ENCODE data around the gene SSTR5.

The SSTR5 gene

GRCh38 chr16:1045993-1046911 lies 26.3 kb upstream of the SSTR5 start:
- no peak for DNase-seq
- H3K4me1 Mint-ChIP-seq: no peaks in the 10 kb centered on the region
- H3K27me3 Mint-ChIP-seq: no peaks in the 10 kb centered on the region
- H3K27ac Mint-ChIP-seq: no peak overlapping the region
- H3K9me3 Mint-ChIP-seq: peaks cover 7% of the 10 kb centered on the region
- H3K36me3 Mint-ChIP-seq: no peaks in the 10 kb centered on the region
- H3K4me3 Mint-ChIP-seq: no peak overlapping the region
- CTCF ChIA-PET: interaction anchor here (0.6 kb wide), 1 partner anchor 11 kb away, joined by 3 read pairs; no protein-coding TSS in a partner anchor

GRCh38 chr16:1047123-1047522 lies 25.4 kb upstream of the SSTR5 start:
- no peak overlapping the region for H3K27ac Mint-ChIP-seq
- no peaks in the 10 kb centered on the region for H3K27me3 Mint-ChIP-seq
- CTCF ChIA-PET: interaction anchor here (1.9 kb wide), 1 partner anchor 10 kb away, joined by 5 read pairs; no protein-coding TSS in a partner anchor
- DNase-seq: no peak
- no peaks in the 10 kb centered on the region for H3K36me3 Mint-ChIP-seq
- no peaks in the 10 kb centered on the region for H3K4me1 Mint-ChIP-seq
- no peak overlapping the region for H3K4me3 Mint-ChIP-seq
- peaks cover 4% of the 10 kb centered on the region for H3K9me3 Mint-ChIP-seq

- CTCF ChIA-PET: interaction anchor here (1.9 kb wide), 1 partner anchor 9 kb away, joined by 5 read pairs; no protein-coding TSS in a partner anchor
- DNase-seq: no peak
- Mint-ChIP-seq H3K27ac (no peak overlapping the region), H3K36me3 (no peaks in the 10 kb centered on the region), H3K9me3 (no peaks in the 10 kb centered on the region), H3K4me3 (no peak overlapping the region), H3K27me3 (no peaks in the 10 kb centered on the region), H3K4me1 (no peaks in the 10 kb centered on the region)
Observed at GRCh38 chr16:1047801-1048200, 24.7 kb upstream of the SSTR5 start.

GRCh38 chr16:1048442-1049112 lies 24.0 kb upstream of the SSTR5 start:
- peak; percentile 33 for DNase-seq
- Mint-ChIP-seq H3K27me3 (no peaks in the 10 kb centered on the region), H3K36me3 (no peaks in the 10 kb centered on the region), H3K9me3 (no peaks in the 10 kb centered on the region), H3K4me1 (no peaks in the 10 kb centered on the region), H3K27ac (no peak overlapping the region), H3K4me3 (no peak overlapping the region)
- CTCF ChIA-PET: interaction anchor here (1.9 kb wide), 1 partner anchor 9 kb away, joined by 5 read pairs; no protein-coding TSS in a partner anchor

GRCh38 chr16:1049113-1049975 lies 23.2 kb upstream of the SSTR5 start:
- DNase-seq: no peak
- Mint-ChIP-seq H3K36me3 (no peaks in the 10 kb centered on the region), H3K27me3 (no peaks in the 10 kb centered on the region), H3K9me3 (no peaks in the 10 kb centered on the region), H3K27ac (no peak overlapping the region), H3K4me1 (no peaks in the 10 kb centered on the region), H3K4me3 (no peak overlapping the region)
- CTCF ChIA-PET: interaction anchor here (1.9 kb wide), 1 partner anchor 8 kb away, joined by 5 read pairs; no protein-coding TSS in a partner anchor

GRCh38 chr16:1049976-1050247 lies 22.6 kb upstream of the SSTR5 start:
- CTCF ChIA-PET: no interaction called here
- H3K27ac Mint-ChIP-seq: no peak overlapping the region
- H3K36me3 Mint-ChIP-seq: no peaks in the 10 kb centered on the region
- H3K4me3 Mint-ChIP-seq: no peak overlapping the region
- H3K27me3 Mint-ChIP-seq: no peaks in the 10 kb centered on the region
- H3K4me1 Mint-ChIP-seq: no peaks in the 10 kb centered on the region
- no peak for DNase-seq
- no peaks in the 10 kb centered on the region for H3K9me3 Mint-ChIP-seq

- Mint-ChIP-seq H3K36me3 (no peaks in the 10 kb centered on the region), H3K4me1 (no peaks in the 10 kb centered on the region)
- CTCF ChIA-PET: interaction anchor here (0.5 kb wide), 1 partner anchor 9 kb away, joined by 3 read pairs; no protein-coding TSS in a partner anchor
Observed at GRCh38 chr16:1050516-1050915, 22.0 kb upstream of the SSTR5 start.

GRCh38 chr16:1050921-1051320 lies 21.6 kb upstream of the SSTR5 start:
- no peaks in the 10 kb centered on the region for H3K27me3 Mint-ChIP-seq
- CTCF ChIA-PET: interaction anchor here (0.5 kb wide), 1 partner anchor 8 kb away, joined by 3 read pairs; no protein-coding TSS in a partner anchor
- H3K27ac Mint-ChIP-seq: no peak overlapping the region
- H3K9me3 Mint-ChIP-seq: no peaks in the 10 kb centered on the region
- no peak for DNase-seq
- no peaks in the 10 kb centered on the region for H3K4me1 Mint-ChIP-seq
- H3K36me3 Mint-ChIP-seq: no peaks in the 10 kb centered on the region
- no peak overlapping the region for H3K4me3 Mint-ChIP-seq

More at GRCh38 chr16:1050516-1050915, 22.0 kb upstream of the SSTR5 start:
- no peaks in the 10 kb centered on the region for H3K27me3 Mint-ChIP-seq
- no peaks in the 10 kb centered on the region for H3K9me3 Mint-ChIP-seq
- no peak for DNase-seq
- no peak overlapping the region for H3K27ac Mint-ChIP-seq
- no peak overlapping the region for H3K4me3 Mint-ChIP-seq

GRCh38 chr16:1051446-1051845 lies 21.1 kb upstream of the SSTR5 start:
- CTCF ChIA-PET: no interaction called here
- no peaks in the 10 kb centered on the region for H3K36me3 Mint-ChIP-seq
- no peak for DNase-seq
- H3K4me3 Mint-ChIP-seq: no peak overlapping the region
- no peaks in the 10 kb centered on the region for H3K4me1 Mint-ChIP-seq
- H3K9me3 Mint-ChIP-seq: no peaks in the 10 kb centered on the region
- no peak overlapping the region for H3K27ac Mint-ChIP-seq
- no peaks in the 10 kb centered on the region for H3K27me3 Mint-ChIP-seq

GRCh38 chr16:1052721-1053120 lies 19.8 kb upstream of the SSTR5 start:
- H3K4me1 Mint-ChIP-seq: no peaks in the 10 kb centered on the region
- CTCF ChIA-PET: no interaction called here
- H3K9me3 Mint-ChIP-seq: no peaks in the 10 kb centered on the region
- no peak overlapping the region for H3K4me3 Mint-ChIP-seq
- no peak for DNase-seq
- H3K27ac Mint-ChIP-seq: no peak overlapping the region
- H3K27me3 Mint-ChIP-seq: peaks cover 5% of the 10 kb centered on the region
- no peaks in the 10 kb centered on the region for H3K36me3 Mint-ChIP-seq

- H3K9me3 Mint-ChIP-seq: no peaks in the 10 kb centered on the region
- no peak overlapping the region for H3K27ac Mint-ChIP-seq
- H3K36me3 Mint-ChIP-seq: no peaks in the 10 kb centered on the region
- no peaks in the 10 kb centered on the region for H3K4me1 Mint-ChIP-seq
- DNase-seq: no peak
- no peak overlapping the region for H3K4me3 Mint-ChIP-seq
- CTCF ChIA-PET: no interaction called here
- peaks cover 5% of the 10 kb centered on the region for H3K27me3 Mint-ChIP-seq
Observed at GRCh38 chr16:1053121-1053521, 19.4 kb upstream of the SSTR5 start.

GRCh38 chr16:1053700-1054368 lies 18.7 kb upstream of the SSTR5 start:
- no peak overlapping the region for H3K4me3 Mint-ChIP-seq
- no peaks in the 10 kb centered on the region for H3K4me1 Mint-ChIP-seq
- CTCF ChIA-PET: no interaction called here
- H3K9me3 Mint-ChIP-seq: no peaks in the 10 kb centered on the region
- peaks cover 5% of the 10 kb centered on the region for H3K27me3 Mint-ChIP-seq
- DNase-seq: no peak
- H3K36me3 Mint-ChIP-seq: no peaks in the 10 kb centered on the region
- no peak overlapping the region for H3K27ac Mint-ChIP-seq

GRCh38 chr16:1054660-1055556 lies 17.6 kb upstream of the SSTR5 start:
- CTCF ChIA-PET: no interaction called here
- Mint-ChIP-seq H3K27ac (no peak overlapping the region), H3K9me3 (peaks cover 5% of the 10 kb centered on the region)

More at GRCh38 chr16:1054660-1055556, 17.6 kb upstream of the SSTR5 start:
- Mint-ChIP-seq H3K4me3 (no peak overlapping the region), H3K36me3 (no peaks in the 10 kb centered on the region), H3K4me1 (no peaks in the 10 kb centered on the region), H3K27me3 (peaks cover 5% of the 10 kb centered on the region)
- DNase-seq: peak; percentile 44

All from activated naive CD4-positive, alpha-beta T cell treated with anti-CD3 and anti-CD28 coated beads, Interleukin-2, amount 10 ng/mL, durations not matched to agents 7 days and 5 days (primary cell).